Activated CD4-positive, alpha-beta T cell treated with anti-CD3 and anti-CD28 coated beads, Interleukin-2, amount 10 ng/mL, durations not matched to agents 7 days and 5 days (primary cell): ENCODE data around the gene TBC1D7. TPM values are rescaled to one million over a fixed set of nuclear protein-coding genes. Genes with fewer than 3 reads are reported as not detected.

Experiments used
- CTCF ChIA-PET: fragments of 350-600 bp; sonication (Branson Sonifier 250); formaldehyde crosslinking; loops from one replicate; lab custom pipeline; 2021; ENCODE audit warnings: antibody characterized with exemption; lab: Charles Lee
- POLR2A ChIA-PET: fragments of 350-600 bp; sonication (Branson Sonifier 250); formaldehyde crosslinking; loops from one replicate; lab custom pipeline; 2021; ENCODE audit warnings: antibody characterized with exemption; lab: Charles Lee
- DNase-seq: peaks from one replicate; pipeline ENCODE4 v3.0.0-alpha.2; 2020
- H3K27ac Mint-ChIP-seq: one replicate; pipeline ENCODE4 v1.8.0; 2021; ENCODE audit warnings: mild to moderate bottlenecking, moderate library complexity, mixed read lengths
- H3K27me3 Mint-ChIP-seq: one replicate; pipeline ENCODE4 v1.8.0; 2021; ENCODE audit warnings: mixed read lengths
- H3K36me3 Mint-ChIP-seq: one replicate; pipeline ENCODE4 v1.8.0; 2021; ENCODE audit warnings: low read depth, mixed read lengths
- H3K4me1 Mint-ChIP-seq: one replicate; pipeline ENCODE4 v1.8.0; 2021; ENCODE audit warnings: mixed read lengths
- H3K4me3 Mint-ChIP-seq: one replicate; pipeline ENCODE4 v1.8.0; 2021; ENCODE audit warnings: mild to moderate bottlenecking, moderate library complexity, mixed read lengths
- H3K9me3 Mint-ChIP-seq: one replicate; pipeline ENCODE4 v1.8.0; 2021; ENCODE audit warnings: mixed read lengths
- total RNA-seq, 2 experiments: library from RNA; stranded (reverse); gene quantifications; one replicate each; pipeline ENCODE4 v1.2.3, GENCODE V29; 2021

Gene TBC1D7
- total RNA-seq, result 10 to 100 TPM; 18.1 to 20.0 TPM

- ChIA-PET CTCF (interaction anchor here (0.6 to 3.2 kb wide), 12 partner anchors 11 to 411 kb away, joined by 3 to 16 read pairs (median 4); partner anchors contain the start of genes NOL7 and SIRT5), POLR2A (interaction anchor here (0.7 to 1.2 kb wide), 3 partner anchors 121 to 287 kb away, joined by 3 to 5 read pairs (median 4); partner anchors contain the start of gene NOL7)
- H3K4me3 Mint-ChIP-seq, result peak within 1 kb of the TSS; percentile 91
Observed at GRCh38 chr6:13328076-13328874, at the start of gene TBC1D7. TBC1D7 (minus strand) TSS chr6:13328537; CDS start chr6:13326898, 1,639 bp downstream.

GRCh38 chr6:13377054-13377758, 48.9 kb upstream of the TBC1D7 start:
- POLR2A ChIA-PET, result no interaction called here
- Mint-ChIP-seq H3K27ac (no peak overlapping the region), H3K27me3 (no peaks in the 10 kb centered on the region), H3K36me3 (no peaks in the 10 kb centered on the region), H3K4me1 (peaks cover 19% of the 10 kb centered on the region), H3K4me3 (no peak overlapping the region), H3K9me3 (peaks cover 5% of the 10 kb centered on the region)
- DNase-seq, result no peak
- CTCF ChIA-PET, result interaction anchor here (1.9 kb wide), 1 partner anchor 198 kb away, joined by 8 read pairs; the partner anchor contains the start of gene SIRT5

More at GRCh38 chr6:13328076-13328874, at the start of gene TBC1D7:
- DNase-seq, result peak; percentile 93
- no peaks in the 10 kb centered on the region for H3K9me3 Mint-ChIP-seq
- H3K27me3 Mint-ChIP-seq, result no peaks in the 10 kb centered on the region
- peaks cover 12% of the 10 kb centered on the region for H3K36me3 Mint-ChIP-seq
- H3K27ac Mint-ChIP-seq, result peak within 1 kb of the TSS; percentile 97
- peaks cover 29% of the 10 kb centered on the region for H3K4me1 Mint-ChIP-seq

- ChIA-PET CTCF (interaction anchor here (0.9 to 1.3 kb wide), 3 partner anchors 19 to 240 kb away, joined by 3 to 6 read pairs (median 3); no protein-coding TSS in a partner anchor), POLR2A (no interaction called here)
- Mint-ChIP-seq H3K27me3 (no peaks in the 10 kb centered on the region), H3K36me3 (no peaks in the 10 kb centered on the region), H3K4me3 (no peak overlapping the region), H3K4me1 (peaks cover 16% of the 10 kb centered on the region), H3K9me3 (peaks cover 2% of the 10 kb centered on the region), H3K27ac (no peak overlapping the region)
- DNase-seq, result no peak
Observed at GRCh38 chr6:13375360-13375878, 47.1 kb upstream of the TBC1D7 start.

- CTCF ChIA-PET, result interaction anchor here (1.1 to 2.7 kb wide), 2 partner anchors 10 to 37 kb away, joined by 3 to 10 read pairs; no protein-coding TSS in a partner anchor
- Mint-ChIP-seq H3K4me3 (no peak overlapping the region), H3K27ac (no peak overlapping the region), H3K27me3 (no peaks in the 10 kb centered on the region), H3K9me3 (peaks cover 2% of the 10 kb centered on the region), H3K4me1 (peaks cover 16% of the 10 kb centered on the region), H3K36me3 (no peaks in the 10 kb centered on the region)
- POLR2A ChIA-PET, result no interaction called here
- no peak for DNase-seq
Observed at GRCh38 chr6:13373919-13374318, 45.6 kb upstream of the TBC1D7 start.

- ChIA-PET CTCF (interaction anchor here (0.5 to 2.7 kb wide), 3 partner anchors 10 to 413 kb away, joined by 3 to 10 read pairs (median 3); no protein-coding TSS in a partner anchor), POLR2A (no interaction called here)
- no peaks in the 10 kb centered on the region for H3K27me3 Mint-ChIP-seq
Observed at GRCh38 chr6:13373488-13373886, 45.1 kb upstream of the TBC1D7 start.

GRCh38 chr6:13372688-13373487, 44.6 kb upstream of the TBC1D7 start:
- POLR2A ChIA-PET, result no interaction called here
- no peak for DNase-seq

More at GRCh38 chr6:13373488-13373886, 45.1 kb upstream of the TBC1D7 start:
- Mint-ChIP-seq H3K4me1 (peaks cover 16% of the 10 kb centered on the region), H3K36me3 (no peaks in the 10 kb centered on the region), H3K4me3 (no peak overlapping the region), H3K9me3 (peaks cover 2% of the 10 kb centered on the region), H3K27ac (no peak overlapping the region)
- DNase-seq, result no peak

GRCh38 chr6:13372076-13372475, 43.7 kb upstream of the TBC1D7 start:
- Mint-ChIP-seq H3K9me3 (no peaks in the 10 kb centered on the region), H3K27me3 (no peaks in the 10 kb centered on the region), H3K36me3 (no peaks in the 10 kb centered on the region), H3K4me3 (no peak overlapping the region), H3K4me1 (peaks cover 16% of the 10 kb centered on the region), H3K27ac (no peak overlapping the region)
- DNase-seq, result no peak
- ChIA-PET POLR2A (no interaction called here), CTCF (interaction anchor here (0.6 to 2.7 kb wide), 3 partner anchors 11 to 57 kb away, joined by 3 to 10 read pairs (median 3); no protein-coding TSS in a partner anchor)

More at GRCh38 chr6:13372688-13373487, 44.6 kb upstream of the TBC1D7 start:
- Mint-ChIP-seq H3K27ac (no peak overlapping the region), H3K4me1 (peaks cover 16% of the 10 kb centered on the region), H3K9me3 (peaks cover 2% of the 10 kb centered on the region), H3K4me3 (no peak overlapping the region), H3K36me3 (no peaks in the 10 kb centered on the region), H3K27me3 (no peaks in the 10 kb centered on the region)
- CTCF ChIA-PET, result interaction anchor here (0.5 to 2.7 kb wide), 3 partner anchors 11 to 414 kb away, joined by 3 to 10 read pairs (median 3); no protein-coding TSS in a partner anchor

GRCh38 chr6:13371421-13372072, 43.2 kb upstream of the TBC1D7 start:
- Mint-ChIP-seq H3K4me1 (peaks cover 16% of the 10 kb centered on the region), H3K4me3 (no peak overlapping the region), H3K36me3 (no peaks in the 10 kb centered on the region), H3K9me3 (no peaks in the 10 kb centered on the region), H3K27ac (no peak overlapping the region), H3K27me3 (no peaks in the 10 kb centered on the region)
- ChIA-PET POLR2A (no interaction called here), CTCF (interaction anchor here (0.6 to 2.7 kb wide), 3 partner anchors 12 to 57 kb away, joined by 3 to 10 read pairs (median 3); no protein-coding TSS in a partner anchor)
- DNase-seq, result no peak

GRCh38 chr6:13370623-13371022, 42.3 kb upstream of the TBC1D7 start:
- H3K4me3 Mint-ChIP-seq, result no peak overlapping the region
- H3K27me3 Mint-ChIP-seq, result no peaks in the 10 kb centered on the region
- H3K27ac Mint-ChIP-seq, result no peak overlapping the region
- DNase-seq, result no peak
- H3K36me3 Mint-ChIP-seq, result no peaks in the 10 kb centered on the region
- ChIA-PET POLR2A (no interaction called here), CTCF (interaction anchor here (1.0 to 1.1 kb wide), 2 partner anchors 13 to 42 kb away, joined by 3 to 5 read pairs; partner anchors contain the start of gene TBC1D7)
- H3K9me3 Mint-ChIP-seq, result no peaks in the 10 kb centered on the region
- peaks cover 12% of the 10 kb centered on the region for H3K4me1 Mint-ChIP-seq

GRCh38 chr6:13369591-13369990, 41.3 kb upstream of the TBC1D7 start:
- peaks cover 4% of the 10 kb centered on the region for H3K4me1 Mint-ChIP-seq
- H3K4me3 Mint-ChIP-seq, result no peak overlapping the region
- POLR2A ChIA-PET, result no interaction called here
- no peak for DNase-seq
- H3K9me3 Mint-ChIP-seq, result no peaks in the 10 kb centered on the region
- no peak overlapping the region for H3K27ac Mint-ChIP-seq
- no peaks in the 10 kb centered on the region for H3K27me3 Mint-ChIP-seq
- CTCF ChIA-PET, result interaction anchor here (1.0 to 1.1 kb wide), 3 partner anchors 12 to 66 kb away, joined by 3 to 5 read pairs (median 3); partner anchors contain the start of gene TBC1D7
- no peaks in the 10 kb centered on the region for H3K36me3 Mint-ChIP-seq

- H3K27ac Mint-ChIP-seq, result no peak overlapping the region
- POLR2A ChIA-PET, result no interaction called here
- CTCF ChIA-PET, result no interaction called here
Observed at GRCh38 chr6:13368731-13369115, 40.4 kb upstream of the TBC1D7 start.

More at GRCh38 chr6:13368731-13369115, 40.4 kb upstream of the TBC1D7 start:
- Mint-ChIP-seq H3K4me1 (peaks cover 3% of the 10 kb centered on the region), H3K4me3 (no peak overlapping the region), H3K36me3 (no peaks in the 10 kb centered on the region), H3K9me3 (no peaks in the 10 kb centered on the region), H3K27me3 (no peaks in the 10 kb centered on the region)
- DNase-seq, result no peak
